Thyroid gland (tissue), 4 donors: ENCODE measurements around the gene TXNDC11. TPM values are rescaled to one million over a fixed set of nuclear protein-coding genes. Genes with fewer than 3 reads are reported as not detected.

Source experiments
- DNase-seq, 2 donors: peaks; one replicate each; pipeline ENCODE4 v3.0.0-alpha.2; 2019
- H3K27ac ChIP-seq, 3 donors: fragments of 200-600 bp; sonication (generic); 1 replicate in 2 of 3; 2 replicates in 1 of 3; pipeline ENCODE4 v1.5.1; 2016 to 2019; ENCODE audit warnings: mild to moderate bottlenecking in 1 of 3, moderate library complexity in 1 of 3
- H3K27me3 ChIP-seq: fragments of 200-600 bp; sonication (generic); one replicate; pipeline ENCODE4 v1.5.1; 2019
- H3K36me3 ChIP-seq, 2 donors: fragments of 200-600 bp; sonication (generic); one replicate each; pipeline ENCODE4 v1.5.1; 2016 to 2019
- H3K4me1 ChIP-seq, 2 donors: fragments of 200-600 bp; sonication (generic); one replicate each; pipeline ENCODE4 v1.5.1; 2017 to 2019
- H3K4me3 ChIP-seq, 3 donors: fragments of 200-600 bp; sonication (generic); replicated peaks in 1 of 3; 1 replicate in 2 of 3; 2 replicates in 1 of 3; pipeline ENCODE4 v1.5.1; 2016; ENCODE audit warnings: mild to moderate bottlenecking in 1 of 3
- H3K9me3 ChIP-seq: fragments of 200-600 bp; sonication (generic); one replicate; pipeline ENCODE4 v1.5.1; 2017
- CTCF ChIP-seq, 6 experiments: fragments of 200-600 bp in 3 of 6; fragments of 450-650 bp in 3 of 6; sonication (generic) in 3 of 6; IDR thresholded peaks; one replicate each; pipeline ENCODE4 v1.5.1; 2016 to 2019; ENCODE audit warnings: antibody characterized with exemption in 6 of 6, mild to moderate bottlenecking in 2 of 6, inconsistent platforms in 1 of 6, moderate library complexity in 1 of 6
- POLR2A ChIP-seq, 2 donors: fragments of 450-650 bp; IDR thresholded peaks; one replicate each; pipeline ENCODE4 v1.6.1; 2017; ENCODE audit warnings: antibody characterized with exemption in 2 of 2, mild to moderate bottlenecking in 2 of 2, moderate library complexity in 1 of 2
- WGBS, 2 donors: methylation state at CpG; one replicate each; pipeline ENCODE4 v1.1.5; 2017; 5-methylcytosine and 5-hydroxymethylcytosine counted together
- intact Hi-C: fragments of 100-400 bp; cut with DNase I; formaldehyde crosslinking; loops from one replicate; pipeline ENCODE4 v1.15.1; 2023
- total RNA-seq, 4 donors: library from RNA; depleted of rRNA; stranded (reverse); fragments of >200 nt; gene quantifications; one replicate each; pipeline ENCODE4 v1.2.3, GENCODE V29; 2016

TXNDC11 gene
- total RNA-seq, 4 donors from 2014 or later = 77.3 to 135 (median 115) TPM

GRCh38 chr16:11639925-11640899 is 102.4 kb downstream of the TXNDC11 start:
- 44 to 48% methylated on average over 25 of the region's 25 CpGs for WGBS, 2 donors
- H3K27ac ChIP-seq = peak overlapping the region; percentile 88 to 97 (median 92)
- intact Hi-C loops = loop anchor here (5.0 kb wide), 2 partner anchors 113 to 233 kb away; a partner anchor contains a TSS
- H3K27me3 ChIP-seq = no peaks in the 10 kb centered on the region
- DNase-seq = peak; percentile 88 to 90
- H3K9me3 ChIP-seq = no peaks in the 10 kb centered on the region
- TF ChIP-seq POLR2A (IDR thresholded peaks at IDR 0.05) = peak in 1 of 2 donors; percentile 76
- no peak for TF ChIP-seq CTCF (IDR thresholded peaks at IDR 0.05)
- no peak overlapping the region for H3K4me3 ChIP-seq
- H3K4me1 ChIP-seq = peaks cover 15 to 21% of the 10 kb centered on the region in 2 donors
- H3K36me3 ChIP-seq = no peaks in the 10 kb centered on the region

- 47% methylated on average over 4 of the region's 4 CpGs for WGBS, 2 donors
- no peak for DNase-seq
- H3K27ac ChIP-seq = no peak overlapping the region
- H3K9me3 ChIP-seq = no peaks in the 10 kb centered on the region
- no peak overlapping the region for H3K4me3 ChIP-seq
- no peaks in the 10 kb centered on the region for H3K36me3 ChIP-seq
- TF ChIP-seq POLR2A (IDR thresholded peaks at IDR 0.05) = no peak
- no peak for TF ChIP-seq CTCF (IDR thresholded peaks at IDR 0.05)
- intact Hi-C loops = no loop called here
- no peaks in the 10 kb centered on the region for H3K27me3 ChIP-seq
- peaks cover 15 to 21% of the 10 kb centered on the region in 2 donors for H3K4me1 ChIP-seq
Observed at GRCh38 chr16:11639008-11639562, 103.6 kb downstream of the TXNDC11 start.

- intact Hi-C loops = no loop called here
- no peaks in the 10 kb centered on the region for H3K9me3 ChIP-seq
- H3K4me1 ChIP-seq = peaks cover 15 to 21% of the 10 kb centered on the region in 2 donors
- H3K36me3 ChIP-seq = no peaks in the 10 kb centered on the region
- DNase-seq = no peak
- no peak overlapping the region for H3K27ac ChIP-seq
- WGBS, 2 donors = 83 to 93% methylated on average over 4 of the region's 4 CpGs
- no peaks in the 10 kb centered on the region for H3K27me3 ChIP-seq
- no peak overlapping the region for H3K4me3 ChIP-seq
- TF ChIP-seq POLR2A (IDR thresholded peaks at IDR 0.05) = no peak
- TF ChIP-seq CTCF (IDR thresholded peaks at IDR 0.05) = no peak
Observed at GRCh38 chr16:11638140-11638539, 104.5 kb downstream of the TXNDC11 start.

GRCh38 chr16:11637320-11637719 is 105.3 kb downstream of the TXNDC11 start:
- TF ChIP-seq CTCF (IDR thresholded peaks at IDR 0.05) (no peak), POLR2A (IDR thresholded peaks at IDR 0.05) (no peak)
- DNase-seq = no peak
- H3K4me3 ChIP-seq = no peak overlapping the region
- peaks cover 15 to 21% of the 10 kb centered on the region in 2 donors for H3K4me1 ChIP-seq
- intact Hi-C loops = no loop called here
- H3K9me3 ChIP-seq = no peaks in the 10 kb centered on the region
- no peaks in the 10 kb centered on the region for H3K36me3 ChIP-seq
- 86 to 90% methylated on average over 5 of the region's 5 CpGs for WGBS, 2 donors
- H3K27ac ChIP-seq = no peak overlapping the region
- no peaks in the 10 kb centered on the region for H3K27me3 ChIP-seq
